K562 (cell line): Measurements from ENCODE around the gene PCDH9. TPM values are rescaled to one million over a fixed set of nuclear protein-coding genes. Genes with fewer than 3 reads are reported as not detected.

Experiments
- ATAC-seq: fragments of 200-7000 bp; cut with Tn5 transposase; 3 replicates; pipeline ENCODE4 v1.9.1; 2020; ENCODE audit warnings: moderate library complexity
- BruUV-seq: library from RNA; stranded (reverse); fragments of 400-500 nt; replicated peaks from 2 replicates; lab custom pipeline; 2021; lab: Mats Ljungman, UMichigan
- CTCF ChIA-PET: fragments of 300-600 bp; formaldehyde crosslinking; extraction: SDS; loops from one replicate; lab custom pipeline; 2021; ENCODE audit warnings: low intra/inter-chr PET ratio; lab: Yijun Ruan, JAX
- POLR2A ChIA-PET: fragments of 300-600, 350-650 bp; sonication (Branson Sonifier 250); formaldehyde crosslinking; extraction: SDS; loops from one replicate; lab custom pipeline; 2021; ENCODE audit warnings: antibody characterized with exemption, inconsistent platforms; lab: Yijun Ruan, JAX
- DNase-seq, 4 experiments: peaks; one replicate each; pipeline versions ENCODE4 v3.0.0 to v3.0.0-alpha.2; 2011 to 2018; ENCODE audit warnings: low spot score in 3 of 4, mixed read lengths in 3 of 4; ENCODE audit errors: extremely low read depth in 1 of 4
- FAIRE-seq: peaks from 2 replicates; lab custom pipeline; 2011; peaks lifted over from hg19 to GRCh38; lab: Jason Lieb, UNC
- H2AFZ ChIP-seq: 2 replicates; pipeline ENCODE4 v1.6.0; 2011; ENCODE audit warnings: low read depth, low read length, control low read depth, inconsistent platforms
- H3K27ac ChIP-seq: fragments of 200-600 bp; 3 replicates; pipeline ENCODE4 v1.8.0; 2011; ENCODE audit warnings: low read depth, mild to moderate bottlenecking, control low read depth, inconsistent platforms, low read length, moderate library complexity, mixed read lengths; ENCODE audit errors: extremely low read depth
- H3K27me3 ChIP-seq, 2 experiments: fragments of 300-600 bp in 1 of 2; 2 replicates in 1 of 2; 3 replicates in 1 of 2; pipeline versions ENCODE4 v1.6.0 to v1.8.0; 2011; ENCODE audit warnings: inconsistent platforms in 2 of 2, low read length in 2 of 2, mild to moderate bottlenecking in 1 of 2, mixed read lengths in 1 of 2, moderate library complexity in 1 of 2; ENCODE audit not compliant: control insufficient read depth in 2 of 2, insufficient read depth in 2 of 2
- H3K36me3 ChIP-seq: fragments of 300-600 bp; 3 replicates; pipeline ENCODE4 v1.8.0; 2011; ENCODE audit warnings: mild to moderate bottlenecking, low read length, inconsistent platforms; ENCODE audit not compliant: control insufficient read depth, insufficient read depth
- H3K4me1 ChIP-seq, 2 experiments: fragments of 200-600 bp in 1 of 2; replicated peaks in 1 of 2; 2 replicates in 1 of 2; 3 replicates in 1 of 2; pipeline versions ENCODE4 v1.5.1 to v1.8.0; 2011; ENCODE audit warnings: inconsistent platforms in 2 of 2, low read length in 2 of 2, mild to moderate bottlenecking in 1 of 2, mixed read lengths in 1 of 2, moderate library complexity in 1 of 2; ENCODE audit not compliant: control insufficient read depth in 2 of 2, insufficient read depth in 2 of 2
- H3K4me2 ChIP-seq: 2 replicates; pipeline ENCODE4 v1.6.1; 2011; ENCODE audit warnings: low read length, control low read depth, inconsistent platforms, mixed read lengths; ENCODE audit not compliant: insufficient read depth
- H3K4me3 ChIP-seq: fragments of 200-600 bp; sonication (generic), shearing (Covaris generic); 2 replicates; pipeline ENCODE4 v1.5.1; 2016; ENCODE audit warnings: control low read depth, inconsistent platforms
- H3K79me2 ChIP-seq: fragments of 200-600 bp; 3 replicates; pipeline ENCODE4 v1.8.0; 2011; ENCODE audit warnings: low read length, inconsistent platforms; ENCODE audit not compliant: control insufficient read depth, insufficient read depth
- H3K9ac ChIP-seq, 2 experiments: 2 replicates each; pipeline versions ENCODE4 v1.6.0 to v1.6.1; 2011; ENCODE audit warnings: low read depth in 2 of 2, low read length in 2 of 2, control low read depth in 1 of 2, inconsistent platforms in 1 of 2, mild to moderate bottlenecking in 1 of 2, mixed read lengths in 1 of 2; ENCODE audit not compliant: insufficient read depth in 1 of 2
- H3K9me1 ChIP-seq: one replicate; pipeline ENCODE4 v1.6.0; 2011; ENCODE audit warnings: inconsistent platforms, mild to moderate bottlenecking, low read length, moderate library complexity; ENCODE audit not compliant: control insufficient read depth, insufficient read depth
- H3K9me3 ChIP-seq: replicated peaks from 2 replicates; pipeline ENCODE4 v1.5.1; 2011; ENCODE audit warnings: low read depth, low read length, inconsistent platforms; ENCODE audit not compliant: control insufficient read depth, insufficient read depth
- H4K20me1 ChIP-seq: replicated peaks from 2 replicates; pipeline ENCODE4 v1.6.1; 2011; ENCODE audit warnings: low read length, inconsistent platforms, mixed read lengths; ENCODE audit not compliant: control insufficient read depth, insufficient read depth
- BDP1 ChIP-seq: IDR thresholded peaks from 3 replicates; pipeline ENCODE4 v1.6.1; 2011; ENCODE audit not compliant: insufficient read length, insufficient read depth
- HSF4 ChIP-seq: fragments of 250-450 bp; sonication (Bioruptor Pico); IDR thresholded peaks from 2 replicates; pipeline ENCODE4 v2.1.2; 2022; ENCODE audit warnings: mild to moderate bottlenecking, moderate library complexity, borderline replicate concordance
- MAFK ChIP-seq: IDR thresholded peaks from 2 replicates; pipeline ENCODE4 v1.6.1; 2011; ENCODE audit warnings: low read length, improper control_type of control experiment
- PYGO2 ChIP-seq: fragments of 450-650 bp; IDR thresholded peaks from 2 replicates; pipeline ENCODE4 v1.6.1; 2016; ENCODE audit warnings: mild to moderate bottlenecking, missing genetic modification characterization, moderate library complexity, missing compliant biosample characterization
- RHOXF2B ChIP-seq: fragments of 250-450 bp; sonication (Bioruptor Pico); conservative IDR thresholded peaks from 2 replicates; pipeline ENCODE4 v1.5.1; 2021
- ZNF134 ChIP-seq: fragments of 250-450 bp; sonication (Bioruptor Pico); conservative IDR thresholded peaks from 2 replicates; pipeline ENCODE4 v1.4.0; 2020
- ZNF644 ChIP-seq: fragments of 200-800 bp; sonication (Bioruptor generic); IDR thresholded peaks from 2 replicates; pipeline ENCODE4 v1.6.1; 2016; ENCODE audit warnings: low read depth, missing genetic modification characterization, missing compliant biosample characterization
- ZNF695 ChIP-seq: fragments of 450-650 bp; formaldehyde crosslinking; IDR thresholded peaks from 2 replicates; pipeline ENCODE4 v1.4.0; 2020; ENCODE audit warnings: mild to moderate bottlenecking, moderate library complexity
- WGBS: fragments of 100-300 bp; shearing (Covaris generic); methylation state at CpG from one replicate; pipeline ENCODE4 v1.1.6; 2016; ENCODE audit warnings: low coverage, mixed read lengths; ENCODE audit not compliant: insufficient coverage; ENCODE audit errors: missing lambda C conversion rate; 5-methylcytosine and 5-hydroxymethylcytosine counted together
- in situ Hi-C: fragments of 300-500 bp; cut with MboI; formaldehyde crosslinking; loops from 4 replicates; pipeline ENCODE4 v1.15.0; 2018; ENCODE audit warnings: inconsistent platforms, mixed read lengths
- intact Hi-C: fragments of 100-400 bp; cut with micrococcal nuclease; formaldehyde crosslinking; loops from 2 replicates; pipeline ENCODE4 v1.14.2; 2022
- polyA plus RNA-seq, 8 experiments: library from polyadenylated mRNA; depleted of rRNA in 4 of 8; stranded (reverse) in 5 of 8; unstranded in 3 of 8; fragments of >200 nt; fragmentation: Nextera tagmentation in 2 of 8; fragmentation: Illumina TruSeq in 1 of 8; extraction: Ambion mirVana in 2 of 8; extraction: Trizol in 1 of 8; gene quantifications; 2 replicates each; pipeline versions ENCODE4 v1.2.1 to v1.2.3, GENCODE V29; 2011 to 2014; ENCODE audit warnings: inconsistent platforms in 1 of 8, missing spikeins in 1 of 8
- total RNA-seq, 7 experiments: library from RNA; depleted of rRNA in 6 of 7; stranded (reverse); fragments of >200 nt in 6 of 7; fragmentation: Illumina TruSeq in 2 of 7; extraction: Trizol in 2 of 7; gene quantifications; 2 replicates each; pipeline versions ENCODE4 v1.2.1 to v1.2.3, GENCODE V29; 2011 to 2021; ENCODE audit warnings: low replicate concordance in 1 of 7
- TF ChIP-seq, protein P1 (sequence below): fragments of 450-650 bp; IDR thresholded peaks from 2 replicates; pipeline ENCODE4 v1.6.1; 2016; ENCODE audit warnings: low read depth
- TF ChIP-seq, protein P2 (sequence below), 2 experiments: IDR thresholded peaks in 1 of 2; conservative IDR thresholded peaks in 1 of 2; 2 replicates each; pipeline ENCODE4 v1.6.1; 2016; ENCODE audit warnings: low read depth in 2 of 2, mild to moderate bottlenecking in 1 of 2, missing compliant biosample characterization in 1 of 2, missing genetic modification characterization in 1 of 2, moderate library complexity in 1 of 2

PCDH9 gene
- total and polyA plus RNA-seq, 9 of the 15 experiments (the other 6 are each of a cell fraction or from before 2014, with no cell fraction given) = 1.1 to 6.7 (median 4.9) TPM

- no peak for ATAC-seq
- 0 out of 4 replicates have a peak overlapping the region, but pooled peaks of 1 of the 2 experiments have one; percentile 13 for H3K9ac ChIP-seq
- no peaks in the 10 kb centered on the region for H3K36me3 ChIP-seq
- H3K9me3 ChIP-seq = no peaks in the 10 kb centered on the region
- H3K4me1 ChIP-seq = no peaks in the 10 kb centered on the region; a peak in 1 of 5 replicates
- in situ Hi-C loops (no loop called here), intact Hi-C loops (no loop called here)
- peak overlapping the region; percentile 69; the same call in 2 of the 3 replicates for H3K27ac ChIP-seq
- peak; percentile 67 for FAIRE-seq
- POLR2A ChIA-PET = interaction anchor here (0.6 kb wide), 1 partner anchor 835 kb away, joined by 3 read pairs; no protein-coding TSS in a partner anchor
- no peak for DNase-seq
- 21% methylated on average over 2 of the region's 3 CpGs for WGBS
- peak overlapping the region; percentile 17; the same call in 1 of the 2 replicates for H2AFZ ChIP-seq
- H3K27me3 ChIP-seq = no peaks in the 10 kb centered on the region
- no peak overlapping the region for H3K4me2 ChIP-seq
- BruUV-seq = no TSS peak
- H3K79me2 ChIP-seq = no peaks in the 10 kb centered on the region
- H3K4me3 ChIP-seq = no peak overlapping the region
- CTCF ChIA-PET = no interaction called here
- no peaks in the 10 kb centered on the region for H4K20me1 ChIP-seq
- H3K9me1 ChIP-seq = no peaks in the 10 kb centered on the region
- TF ChIP-seq MAFK (no peak), ZNF695 (no peak), RHOXF2B (no peak), ZNF134 (CRISPR knock-in tag) (no peak), HSF4 (CRISPR knock-in tag) (no peak), ZNF644 (tag) (0 out of 2 replicates have a peak, but pooled peaks have one; percentile 44), PYGO2 (tag) (no peak), BDP1 (no peak)
- TF ChIP-seq, protein P1, sequence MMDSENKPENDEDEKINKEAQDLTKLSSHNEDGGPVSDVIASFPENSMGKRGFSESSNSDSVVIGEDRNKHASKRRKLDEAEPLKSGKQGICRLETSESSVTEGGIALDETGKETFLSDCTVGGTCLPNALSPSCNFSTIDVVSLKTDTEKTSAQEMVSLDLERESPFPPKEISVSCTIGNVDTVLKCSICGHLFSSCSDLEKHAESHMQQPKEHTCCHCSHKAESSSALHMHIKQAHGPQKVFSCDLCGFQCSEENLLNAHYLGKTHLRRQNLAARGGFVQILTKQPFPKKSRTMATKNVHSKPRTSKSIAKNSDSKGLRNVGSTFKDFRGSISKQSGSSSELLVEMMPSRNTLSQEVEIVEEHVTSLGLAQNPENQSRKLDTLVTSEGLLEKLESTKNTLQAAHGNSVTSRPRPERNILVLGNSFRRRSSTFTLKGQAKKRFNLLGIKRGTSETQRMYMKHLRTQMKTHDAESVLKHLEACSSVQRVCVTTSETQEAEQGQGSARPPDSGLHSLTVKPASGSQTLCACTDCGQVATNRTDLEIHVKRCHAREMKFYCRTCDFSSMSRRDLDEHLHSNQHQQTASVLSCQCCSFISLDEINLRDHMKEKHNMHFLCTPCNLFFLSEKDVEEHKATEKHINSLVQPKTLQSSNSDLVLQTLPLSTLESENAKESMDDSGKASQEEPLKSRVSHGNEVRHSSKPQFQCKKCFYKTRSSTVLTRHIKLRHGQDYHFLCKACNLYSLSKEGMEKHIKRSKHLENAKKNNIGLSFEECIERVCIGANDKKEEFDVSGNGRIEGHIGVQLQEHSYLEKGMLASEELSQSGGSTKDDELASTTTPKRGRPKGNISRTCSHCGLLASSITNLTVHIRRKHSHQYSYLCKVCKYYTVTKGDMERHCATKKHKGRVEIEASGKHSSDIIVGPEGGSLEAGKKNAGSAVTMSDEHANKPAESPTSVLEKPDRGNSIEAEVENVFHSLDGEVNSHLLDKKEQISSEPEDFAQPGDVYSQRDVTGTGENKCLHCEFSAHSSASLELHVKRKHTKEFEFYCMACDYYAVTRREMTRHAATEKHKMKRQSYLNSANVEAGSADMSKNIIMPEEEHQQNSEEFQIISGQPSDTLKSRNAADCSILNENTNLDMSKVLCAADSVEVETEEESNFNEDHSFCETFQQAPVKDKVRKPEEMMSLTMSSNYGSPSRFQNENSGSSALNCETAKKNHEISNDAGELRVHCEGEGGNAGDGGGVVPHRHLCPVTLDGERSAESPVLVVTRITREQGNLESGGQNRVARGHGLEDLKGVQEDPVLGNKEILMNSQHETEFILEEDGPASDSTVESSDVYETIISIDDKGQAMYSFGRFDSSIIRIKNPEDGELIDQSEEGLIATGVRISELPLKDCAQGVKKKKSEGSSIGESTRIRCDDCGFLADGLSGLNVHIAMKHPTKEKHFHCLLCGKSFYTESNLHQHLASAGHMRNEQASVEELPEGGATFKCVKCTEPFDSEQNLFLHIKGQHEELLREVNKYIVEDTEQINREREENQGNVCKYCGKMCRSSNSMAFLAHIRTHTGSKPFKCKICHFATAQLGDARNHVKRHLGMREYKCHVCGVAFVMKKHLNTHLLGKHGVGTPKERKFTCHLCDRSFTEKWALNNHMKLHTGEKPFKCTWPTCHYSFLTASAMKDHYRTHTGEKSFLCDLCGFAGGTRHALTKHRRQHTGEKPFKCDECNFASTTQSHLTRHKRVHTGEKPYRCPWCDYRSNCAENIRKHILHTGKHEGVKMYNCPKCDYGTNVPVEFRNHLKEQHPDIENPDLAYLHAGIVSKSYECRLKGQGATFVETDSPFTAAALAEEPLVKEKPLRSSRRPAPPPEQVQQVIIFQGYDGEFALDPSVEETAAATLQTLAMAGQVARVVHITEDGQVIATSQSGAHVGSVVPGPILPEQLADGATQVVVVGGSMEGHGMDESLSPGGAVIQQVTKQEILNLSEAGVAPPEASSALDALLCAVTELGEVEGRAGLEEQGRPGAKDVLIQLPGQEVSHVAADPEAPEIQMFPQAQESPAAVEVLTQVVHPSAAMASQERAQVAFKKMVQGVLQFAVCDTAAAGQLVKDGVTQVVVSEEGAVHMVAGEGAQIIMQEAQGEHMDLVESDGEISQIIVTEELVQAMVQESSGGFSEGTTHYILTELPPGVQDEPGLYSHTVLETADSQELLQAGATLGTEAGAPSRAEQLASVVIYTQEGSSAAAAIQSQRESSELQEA = no peak
- TF ChIP-seq, protein P2, sequence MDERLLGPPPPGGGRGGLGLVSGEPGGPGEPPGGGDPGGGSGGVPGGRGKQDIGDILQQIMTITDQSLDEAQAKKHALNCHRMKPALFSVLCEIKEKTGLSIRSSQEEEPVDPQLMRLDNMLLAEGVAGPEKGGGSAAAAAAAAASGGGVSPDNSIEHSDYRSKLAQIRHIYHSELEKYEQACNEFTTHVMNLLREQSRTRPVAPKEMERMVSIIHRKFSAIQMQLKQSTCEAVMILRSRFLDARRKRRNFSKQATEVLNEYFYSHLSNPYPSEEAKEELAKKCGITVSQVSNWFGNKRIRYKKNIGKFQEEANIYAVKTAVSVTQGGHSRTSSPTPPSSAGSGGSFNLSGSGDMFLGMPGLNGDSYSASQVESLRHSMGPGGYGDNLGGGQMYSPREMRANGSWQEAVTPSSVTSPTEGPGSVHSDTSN (CRISPR knock-in tag; IDR thresholded peaks at IDR 0.05; ENCODE audit: low read depth) = no peak
- TF ChIP-seq, protein P2 (tag; conservative IDR thresholded peaks at IDR 0.05; ENCODE audit: low read depth) = peak; percentile 72
These were observed 296.6 kb downstream of the PCDH9 start for GRCh38 chr13:66933527-66933926.
